K562 (cell line): ENCODE results near the gene LIMS1. TPM values are rescaled to one million over a fixed set of nuclear protein-coding genes. Genes with fewer than 3 reads are reported as not detected.

Experiments used
- ATAC-seq: fragments of 200-7000 bp; cut with Tn5 transposase; 3 replicates; pipeline ENCODE4 v1.9.1; 2020; ENCODE audit warnings: moderate library complexity
- BruUV-seq: library from RNA; stranded (reverse); fragments of 400-500 nt; replicated peaks from 2 replicates; lab custom pipeline; 2021; lab: Mats Ljungman, UMichigan
- CTCF ChIA-PET: fragments of 300-600 bp; formaldehyde crosslinking; extraction: SDS; loops from one replicate; lab custom pipeline; 2021; ENCODE audit warnings: low intra/inter-chr PET ratio; lab: Yijun Ruan, JAX
- POLR2A ChIA-PET: fragments of 300-600, 350-650 bp; sonication (Branson Sonifier 250); formaldehyde crosslinking; extraction: SDS; loops from one replicate; lab custom pipeline; 2021; ENCODE audit warnings: antibody characterized with exemption, inconsistent platforms; lab: Yijun Ruan, JAX
- DNase-seq, 4 experiments: peaks; one replicate each; pipeline versions ENCODE4 v3.0.0 to v3.0.0-alpha.2; 2011 to 2018; ENCODE audit warnings: low spot score in 3 of 4, mixed read lengths in 3 of 4; ENCODE audit errors: extremely low read depth in 1 of 4
- FAIRE-seq: peaks from 2 replicates; lab custom pipeline; 2011; peaks lifted over from hg19 to GRCh38; lab: Jason Lieb, UNC
- H2AFZ ChIP-seq: 2 replicates; pipeline ENCODE4 v1.6.0; 2011; ENCODE audit warnings: low read depth, low read length, control low read depth, inconsistent platforms
- H3K27ac ChIP-seq: fragments of 200-600 bp; 3 replicates; pipeline ENCODE4 v1.8.0; 2011; ENCODE audit warnings: low read depth, mild to moderate bottlenecking, control low read depth, inconsistent platforms, low read length, moderate library complexity, mixed read lengths; ENCODE audit errors: extremely low read depth
- H3K27me3 ChIP-seq, 2 experiments: fragments of 300-600 bp in 1 of 2; 2 replicates in 1 of 2; 3 replicates in 1 of 2; pipeline versions ENCODE4 v1.6.0 to v1.8.0; 2011; ENCODE audit warnings: inconsistent platforms in 2 of 2, low read length in 2 of 2, mild to moderate bottlenecking in 1 of 2, mixed read lengths in 1 of 2, moderate library complexity in 1 of 2; ENCODE audit not compliant: control insufficient read depth in 2 of 2, insufficient read depth in 2 of 2
- H3K36me3 ChIP-seq: fragments of 300-600 bp; 3 replicates; pipeline ENCODE4 v1.8.0; 2011; ENCODE audit warnings: mild to moderate bottlenecking, low read length, inconsistent platforms; ENCODE audit not compliant: control insufficient read depth, insufficient read depth
- H3K4me1 ChIP-seq, 2 experiments: fragments of 200-600 bp in 1 of 2; replicated peaks in 1 of 2; 2 replicates in 1 of 2; 3 replicates in 1 of 2; pipeline versions ENCODE4 v1.5.1 to v1.8.0; 2011; ENCODE audit warnings: inconsistent platforms in 2 of 2, low read length in 2 of 2, mild to moderate bottlenecking in 1 of 2, mixed read lengths in 1 of 2, moderate library complexity in 1 of 2; ENCODE audit not compliant: control insufficient read depth in 2 of 2, insufficient read depth in 2 of 2
- H3K4me2 ChIP-seq: 2 replicates; pipeline ENCODE4 v1.6.1; 2011; ENCODE audit warnings: low read length, control low read depth, inconsistent platforms, mixed read lengths; ENCODE audit not compliant: insufficient read depth
- H3K4me3 ChIP-seq: fragments of 200-600 bp; sonication (generic), shearing (Covaris generic); 2 replicates; pipeline ENCODE4 v1.5.1; 2016; ENCODE audit warnings: control low read depth, inconsistent platforms
- H3K79me2 ChIP-seq: fragments of 200-600 bp; 3 replicates; pipeline ENCODE4 v1.8.0; 2011; ENCODE audit warnings: low read length, inconsistent platforms; ENCODE audit not compliant: control insufficient read depth, insufficient read depth
- H3K9ac ChIP-seq, 2 experiments: 2 replicates each; pipeline versions ENCODE4 v1.6.0 to v1.6.1; 2011; ENCODE audit warnings: low read depth in 2 of 2, low read length in 2 of 2, control low read depth in 1 of 2, inconsistent platforms in 1 of 2, mild to moderate bottlenecking in 1 of 2, mixed read lengths in 1 of 2; ENCODE audit not compliant: insufficient read depth in 1 of 2
- H3K9me1 ChIP-seq: one replicate; pipeline ENCODE4 v1.6.0; 2011; ENCODE audit warnings: inconsistent platforms, mild to moderate bottlenecking, low read length, moderate library complexity; ENCODE audit not compliant: control insufficient read depth, insufficient read depth
- H3K9me3 ChIP-seq: replicated peaks from 2 replicates; pipeline ENCODE4 v1.5.1; 2011; ENCODE audit warnings: low read depth, low read length, inconsistent platforms; ENCODE audit not compliant: control insufficient read depth, insufficient read depth
- H4K20me1 ChIP-seq: replicated peaks from 2 replicates; pipeline ENCODE4 v1.6.1; 2011; ENCODE audit warnings: low read length, inconsistent platforms, mixed read lengths; ENCODE audit not compliant: control insufficient read depth, insufficient read depth
- ARNT ChIP-seq, 2 experiments: fragments of 450-650 bp; IDR thresholded peaks; 2 replicates each; pipeline ENCODE4 v1.6.1; 2016; ENCODE audit warnings: mild to moderate bottlenecking in 1 of 2
- BMI1 ChIP-seq: fragments of 150-350 bp; IDR thresholded peaks from 2 replicates; pipeline ENCODE4 v1.6.1; 2014; ENCODE audit warnings: low read length
- ELF1 ChIP-seq: fragments of 200-800 bp; sonication (Bioruptor generic); IDR thresholded peaks from 2 replicates; pipeline ENCODE4 v1.6.1; 2016; ENCODE audit warnings: missing genetic modification characterization, missing compliant biosample characterization
- ELF2 ChIP-seq: fragments of 250-450 bp; sonication (Bioruptor Pico); IDR thresholded peaks from 2 replicates; pipeline ENCODE4 v1.5.0; 2021; ENCODE audit warnings: mild to moderate bottlenecking
- ETS2 ChIP-seq: IDR thresholded peaks from 2 replicates; pipeline ENCODE4 v1.6.1; 2016; ENCODE audit warnings: borderline replicate concordance, missing genetic modification characterization, mild to moderate bottlenecking, moderate library complexity, missing compliant biosample characterization; ENCODE audit not compliant: poor library complexity, severe bottlenecking
- GTF2E2 ChIP-seq: fragments of 200-800 bp; sonication (Bioruptor generic); IDR thresholded peaks from 2 replicates; pipeline ENCODE4 v1.6.1; 2016; ENCODE audit warnings: missing genetic modification characterization, missing compliant biosample characterization
- IRF1 ChIP-seq: sonication (generic); formaldehyde crosslinking; IDR thresholded peaks from 2 replicates; pipeline ENCODE4 v1.8.0; 2022; ENCODE audit warnings: missing genetic modification reagents, mild to moderate bottlenecking, borderline replicate concordance
- MAFF ChIP-seq: IDR thresholded peaks from 2 replicates; pipeline ENCODE4 v1.6.1; 2012; ENCODE audit warnings: low read length, improper control_type of control experiment
- MAFK ChIP-seq: IDR thresholded peaks from 2 replicates; pipeline ENCODE4 v1.6.1; 2011; ENCODE audit warnings: low read length, improper control_type of control experiment
- NFIX ChIP-seq: fragments of 250-450 bp; sonication (Bioruptor Pico); IDR thresholded peaks from 2 replicates; pipeline ENCODE4 v1.4.0; 2020; ENCODE audit warnings: low read depth, mild to moderate bottlenecking, moderate library complexity
- NRF1 ChIP-seq, 2 experiments: fragments of 450-650 bp; IDR thresholded peaks in 1 of 2; conservative IDR thresholded peaks in 1 of 2; 2 replicates each; pipeline ENCODE4 v1.6.1; 2014; ENCODE audit warnings: mild to moderate bottlenecking in 2 of 2
- POLR2AphosphoS2 ChIP-seq: IDR thresholded peaks from 2 replicates; pipeline ENCODE4 v1.6.1; 2012; ENCODE audit warnings: low read length, improper control_type of control experiment
- YBX1 ChIP-seq: fragments of 450-650 bp; IDR thresholded peaks from 2 replicates; pipeline ENCODE4 v1.7.1; 2016; ENCODE audit warnings: mild to moderate bottlenecking
- ZKSCAN1 ChIP-seq: fragments of 150-350 bp; IDR thresholded peaks from 2 replicates; pipeline ENCODE4 v1.6.1; 2016; ENCODE audit warnings: low read depth, low read length
- ZNF140 ChIP-seq: fragments of 250-450 bp; sonication (Bioruptor Pico); IDR thresholded peaks from 2 replicates; pipeline ENCODE4 v1.8.0; 2021; ENCODE audit warnings: moderate library complexity, mild to moderate bottlenecking, inconsistent platforms
- ZNF551 ChIP-seq: fragments of 250-450 bp; sonication (Bioruptor Pico); IDR thresholded peaks from 2 replicates; pipeline ENCODE4 v1.5.0; 2021; ENCODE audit warnings: mild to moderate bottlenecking, moderate library complexity
- WGBS: fragments of 100-300 bp; shearing (Covaris generic); methylation state at CpG from one replicate; pipeline ENCODE4 v1.1.6; 2016; ENCODE audit warnings: low coverage, mixed read lengths; ENCODE audit not compliant: insufficient coverage; ENCODE audit errors: missing lambda C conversion rate; 5-methylcytosine and 5-hydroxymethylcytosine counted together
- in situ Hi-C: fragments of 300-500 bp; cut with MboI; formaldehyde crosslinking; loops from 4 replicates; pipeline ENCODE4 v1.15.0; 2018; ENCODE audit warnings: inconsistent platforms, mixed read lengths
- intact Hi-C: fragments of 100-400 bp; cut with micrococcal nuclease; formaldehyde crosslinking; loops from 2 replicates; pipeline ENCODE4 v1.14.2; 2022
- polyA plus RNA-seq, 8 experiments: library from polyadenylated mRNA; depleted of rRNA in 4 of 8; stranded (reverse) in 5 of 8; unstranded in 3 of 8; fragments of >200 nt; fragmentation: Nextera tagmentation in 2 of 8; fragmentation: Illumina TruSeq in 1 of 8; extraction: Ambion mirVana in 2 of 8; extraction: Trizol in 1 of 8; gene quantifications; 2 replicates each; pipeline versions ENCODE4 v1.2.1 to v1.2.3, GENCODE V29; 2011 to 2014; ENCODE audit warnings: inconsistent platforms in 1 of 8, missing spikeins in 1 of 8
- total RNA-seq, 7 experiments: library from RNA; depleted of rRNA in 6 of 7; stranded (reverse); fragments of >200 nt in 6 of 7; fragmentation: Illumina TruSeq in 2 of 7; extraction: Trizol in 2 of 7; gene quantifications; 2 replicates each; pipeline versions ENCODE4 v1.2.1 to v1.2.3, GENCODE V29; 2011 to 2021; ENCODE audit warnings: low replicate concordance in 1 of 7
- TF ChIP-seq, protein P1 (sequence below), 2 experiments: IDR thresholded peaks; 2 replicates each; pipeline ENCODE4 v1.6.1; 2011; ENCODE audit warnings: borderline replicate concordance in 1 of 2, control low read depth in 1 of 2, low read depth in 1 of 2, low read length in 1 of 2, mild to moderate bottlenecking in 1 of 2, mixed read lengths in 1 of 2, moderate library complexity in 1 of 2; ENCODE audit not compliant: insufficient read depth in 1 of 2, insufficient read length in 1 of 2, poor library complexity in 1 of 2, severe bottlenecking in 1 of 2; ENCODE audit errors: extremely low read depth in 1 of 2
- TF ChIP-seq, protein P2 (sequence below): sonication (generic); formaldehyde crosslinking; IDR thresholded peaks from 2 replicates; pipeline ENCODE4 v1.4.0; 2020; ENCODE audit warnings: mild to moderate bottlenecking, missing genetic modification reagents

Gene LIMS1
- total and polyA plus RNA-seq, 9 of the 15 experiments (the other 6 are each of a cell fraction or from before 2014, with no cell fraction given): 52.8 to 134 (median 81.0) TPM

DNA sequence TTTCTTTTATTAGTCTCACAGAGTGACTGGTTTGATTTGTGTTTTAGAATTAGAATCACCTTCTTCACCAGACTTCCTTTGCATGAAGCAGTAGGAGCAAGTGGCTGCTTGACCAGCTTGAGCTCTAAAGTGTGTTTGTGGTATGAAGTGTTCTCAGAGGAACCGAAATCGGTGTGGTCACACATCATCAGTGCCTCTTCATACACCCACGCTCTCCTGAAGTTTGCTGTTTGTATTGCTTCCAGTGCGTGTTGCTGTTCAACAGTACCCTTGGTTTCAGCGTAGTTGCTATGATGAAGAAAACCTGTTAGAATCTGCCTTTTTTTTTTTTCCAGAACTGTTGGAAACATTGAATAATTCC lies 77.9 kb downstream of the LIMS1 start (continued):
- TF ChIP-seq POLR2AphosphoS2 (no peak), ETS2 (tag) (no peak), MAFK (no peak)

DNA sequence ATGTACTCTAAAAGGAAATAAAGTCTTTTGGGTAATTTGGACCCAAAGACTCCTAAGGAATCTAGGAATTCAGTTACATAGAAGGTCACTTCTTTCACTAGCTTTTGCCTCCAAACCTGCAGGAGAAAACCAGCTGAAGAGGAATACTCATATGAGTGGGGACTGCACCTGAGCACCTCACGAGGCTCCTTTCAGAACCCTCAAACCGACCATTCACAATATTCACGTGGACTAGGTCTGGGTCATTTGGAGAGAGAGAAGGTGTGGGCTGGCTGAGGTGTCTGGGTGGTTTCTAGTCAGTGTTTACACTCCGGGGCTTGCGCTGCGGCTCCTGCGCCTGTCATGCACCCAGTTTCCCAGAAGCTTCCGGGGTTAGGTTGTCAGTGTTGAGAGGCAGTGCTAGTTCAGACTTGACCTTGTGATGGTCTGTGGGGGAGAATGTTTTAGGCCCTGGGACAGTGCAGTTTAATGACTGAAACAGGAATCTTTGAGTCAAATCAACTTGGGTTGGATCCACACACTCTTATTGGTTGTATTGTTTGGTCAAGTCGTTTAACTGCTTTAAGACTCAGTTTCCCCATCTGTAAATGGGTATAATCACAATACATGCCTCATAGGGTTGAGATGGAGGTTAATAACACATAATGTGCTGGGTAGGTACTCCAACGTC lies 78.4 kb downstream of the LIMS1 start:
- H4K20me1 ChIP-seq: 0 out of 2 replicates have a peak, but pooled peaks cover 5% of the 10 kb centered on the region
- H2AFZ ChIP-seq: peak overlapping the region; percentile 54; the same call in 1 of the 2 replicates
- DNase-seq: peak; percentile 32 to 76 (median 48)
- ChIA-PET POLR2A (interaction anchor here (0.9 to 2.1 kb wide), 5 partner anchors 8 to 73 kb away, joined by 3 to 8 read pairs (median 3); no protein-coding TSS in a partner anchor), CTCF (no interaction called here)
- 11% methylated on average over 10 of the region's 10 CpGs for WGBS
- intact Hi-C loops (loop anchor here (10.0 kb wide), 1 partner anchor 868 kb away; no protein-coding TSS in a partner anchor), in situ Hi-C loops (no loop called here)
- H3K27me3 ChIP-seq: no peaks in the 10 kb centered on the region; a peak in 1 of 5 replicates
- peak overlapping the region; percentile 76 for H3K27ac ChIP-seq
- H3K4me2 ChIP-seq: peak overlapping the region; percentile 74
- H3K4me3 ChIP-seq: no peak overlapping the region; the same call in 1 of the 2 replicates
- H3K9me1 ChIP-seq: peaks cover 3% of the 10 kb centered on the region
- peaks cover 3% of the 10 kb centered on the region for H3K36me3 ChIP-seq
- no peaks in the 10 kb centered on the region for H3K9me3 ChIP-seq
- ATAC-seq: peak; percentile 57
- BruUV-seq: no TSS peak
- peak; percentile 77 for FAIRE-seq
- peaks cover 91% of the 10 kb centered on the region for H3K79me2 ChIP-seq
- H3K9ac ChIP-seq: peak overlapping the region; percentile 42 to 80
- H3K4me1 ChIP-seq: peaks cover 32 to 70% of the 10 kb centered on the region in 2 experiments
- TF ChIP-seq ELF1 (no peak), ZNF551 (CRISPR knock-in tag) (no peak), YBX1 (no peak), IRF1 (CRISPR knock-in tag) (no peak), NFIX (no peak), NRF1 (conservative IDR thresholded peaks at IDR 0.05 in 1 of 2, IDR thresholded peaks at IDR 0.05 in 1 of 2) (peak; percentile 73 to 78), ZKSCAN1 (no peak), GTF2E2 (tag) (no peak), ZNF140 (no peak), MAFF (no peak), ARNT (IDR thresholded peaks at IDR 0.05) (0 out of 4 replicates have a peak, but pooled peaks of 1 of the 2 experiments have one; percentile 27), BMI1 (no peak), ELF2 (CRISPR knock-in tag) (no peak)
- TF ChIP-seq, protein P1, sequence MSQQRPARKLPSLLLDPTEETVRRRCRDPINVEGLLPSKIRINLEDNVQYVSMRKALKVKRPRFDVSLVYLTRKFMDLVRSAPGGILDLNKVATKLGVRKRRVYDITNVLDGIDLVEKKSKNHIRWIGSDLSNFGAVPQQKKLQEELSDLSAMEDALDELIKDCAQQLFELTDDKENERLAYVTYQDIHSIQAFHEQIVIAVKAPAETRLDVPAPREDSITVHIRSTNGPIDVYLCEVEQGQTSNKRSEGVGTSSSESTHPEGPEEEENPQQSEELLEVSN (IDR thresholded peaks at IDR 0.05; ENCODE audit: borderline replicate concordance in 1 of 2, extremely low read depth in 1 of 2, insufficient read depth in 1 of 2, insufficient read length in 1 of 2, low read depth in 1 of 2, low read length in 1 of 2, poor library complexity in 1 of 2, severe bottlenecking in 1 of 2): no peak
- TF ChIP-seq, protein P2, sequence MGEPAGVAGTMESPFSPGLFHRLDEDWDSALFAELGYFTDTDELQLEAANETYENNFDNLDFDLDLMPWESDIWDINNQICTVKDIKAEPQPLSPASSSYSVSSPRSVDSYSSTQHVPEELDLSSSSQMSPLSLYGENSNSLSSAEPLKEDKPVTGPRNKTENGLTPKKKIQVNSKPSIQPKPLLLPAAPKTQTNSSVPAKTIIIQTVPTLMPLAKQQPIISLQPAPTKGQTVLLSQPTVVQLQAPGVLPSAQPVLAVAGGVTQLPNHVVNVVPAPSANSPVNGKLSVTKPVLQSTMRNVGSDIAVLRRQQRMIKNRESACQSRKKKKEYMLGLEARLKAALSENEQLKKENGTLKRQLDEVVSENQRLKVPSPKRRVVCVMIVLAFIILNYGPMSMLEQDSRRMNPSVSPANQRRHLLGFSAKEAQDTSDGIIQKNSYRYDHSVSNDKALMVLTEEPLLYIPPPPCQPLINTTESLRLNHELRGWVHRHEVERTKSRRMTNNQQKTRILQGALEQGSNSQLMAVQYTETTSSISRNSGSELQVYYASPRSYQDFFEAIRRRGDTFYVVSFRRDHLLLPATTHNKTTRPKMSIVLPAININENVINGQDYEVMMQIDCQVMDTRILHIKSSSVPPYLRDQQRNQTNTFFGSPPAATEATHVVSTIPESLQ (CRISPR knock-in tag): no peak
